Activated CD4-positive, CD25-positive, alpha-beta regulatory T cell treated with anti-CD3 and anti-CD28 coated beads, Interleukin-2, amount 50 U/mL, for 16 hours (primary cell): ENCODE measurements around the gene ASCC1.

Experiments
- DNase-seq: peaks from one replicate; pipeline ENCODE4 v3.0.0-alpha.2; 2020; ENCODE audit warnings: low read depth, low spot score

Gene ASCC1

DNA sequence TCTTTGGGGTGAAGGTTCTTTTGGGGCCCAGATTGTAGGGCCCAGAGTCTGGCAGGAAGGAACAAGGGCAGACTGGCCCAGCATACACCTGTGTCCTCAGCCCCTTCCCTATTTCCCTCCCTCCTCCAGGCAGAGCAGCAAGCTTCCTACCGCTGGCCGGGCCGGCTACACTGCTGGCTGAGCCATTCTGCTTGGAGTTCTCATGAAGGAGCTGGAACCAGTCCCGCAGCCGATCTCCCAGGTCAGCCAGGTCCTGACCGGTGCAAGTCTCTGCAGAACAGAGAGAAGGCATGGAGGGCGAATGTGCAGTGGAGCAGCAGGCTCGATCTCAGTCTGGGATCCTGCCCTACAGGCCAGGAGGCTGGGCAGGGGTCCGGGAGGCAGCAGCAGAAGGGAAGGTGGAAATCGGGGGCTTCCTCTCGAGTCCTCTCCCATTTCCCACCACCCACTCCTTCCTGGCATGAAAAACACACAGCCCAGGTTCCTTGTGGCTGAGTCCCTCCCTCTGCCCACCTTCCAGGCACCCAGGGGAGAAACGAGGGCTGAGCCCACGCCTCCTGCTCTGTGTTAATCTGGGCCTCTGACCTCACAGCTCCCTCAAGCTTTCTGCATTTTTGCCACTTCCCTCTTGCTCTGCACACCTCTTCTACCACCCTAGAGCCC lies 148.5 kb downstream of the ASCC1 start:
- DNase-seq = no peak

DNA sequence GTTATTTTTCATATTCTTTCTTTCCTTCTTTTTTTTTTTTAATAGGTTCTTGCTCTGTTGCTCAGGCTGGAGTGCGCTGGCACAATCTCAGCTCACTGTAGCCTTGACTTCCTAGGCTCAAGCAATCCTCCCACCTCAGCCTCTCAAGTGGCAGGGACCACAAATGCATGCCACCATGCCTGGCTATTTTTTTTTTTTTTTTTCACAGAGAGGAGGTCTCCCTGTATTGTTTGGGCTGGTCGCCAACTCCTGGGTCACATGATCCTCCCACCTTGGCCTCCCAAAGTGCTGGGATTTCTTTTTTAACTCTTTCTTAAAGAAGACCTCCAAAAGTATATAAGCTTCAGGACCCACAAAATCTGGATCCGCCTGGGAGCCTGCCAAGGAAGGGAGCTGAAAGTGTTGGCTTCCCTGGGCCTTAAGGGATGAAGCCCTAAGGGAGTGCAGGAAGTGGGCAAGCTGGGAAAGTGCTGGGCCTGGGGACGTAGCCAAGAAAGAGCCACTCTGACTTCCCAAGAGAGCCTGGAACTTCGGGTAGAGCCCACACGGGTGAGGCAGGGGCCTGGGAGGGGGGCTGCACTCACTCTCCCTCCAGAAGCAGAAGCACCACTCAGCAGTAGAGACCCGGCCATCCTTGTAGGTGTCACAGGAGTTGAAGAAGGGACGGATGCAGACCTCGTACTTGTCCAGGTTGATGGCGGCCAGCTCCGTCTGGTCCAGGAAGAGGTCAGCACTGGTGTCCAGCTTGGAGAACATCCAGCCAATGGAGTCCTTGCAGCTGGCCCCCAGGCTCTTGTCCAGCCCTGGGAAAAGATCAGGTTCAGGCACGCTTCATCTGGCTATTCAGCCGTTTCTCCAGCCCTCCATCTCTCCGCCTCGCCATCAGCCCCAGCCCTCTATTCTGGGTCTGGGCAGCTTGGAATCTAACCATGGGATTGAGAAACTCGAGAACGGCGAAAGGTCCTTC lies 149.5 kb downstream of the ASCC1 start:
- DNase-seq = no peak

DNA sequence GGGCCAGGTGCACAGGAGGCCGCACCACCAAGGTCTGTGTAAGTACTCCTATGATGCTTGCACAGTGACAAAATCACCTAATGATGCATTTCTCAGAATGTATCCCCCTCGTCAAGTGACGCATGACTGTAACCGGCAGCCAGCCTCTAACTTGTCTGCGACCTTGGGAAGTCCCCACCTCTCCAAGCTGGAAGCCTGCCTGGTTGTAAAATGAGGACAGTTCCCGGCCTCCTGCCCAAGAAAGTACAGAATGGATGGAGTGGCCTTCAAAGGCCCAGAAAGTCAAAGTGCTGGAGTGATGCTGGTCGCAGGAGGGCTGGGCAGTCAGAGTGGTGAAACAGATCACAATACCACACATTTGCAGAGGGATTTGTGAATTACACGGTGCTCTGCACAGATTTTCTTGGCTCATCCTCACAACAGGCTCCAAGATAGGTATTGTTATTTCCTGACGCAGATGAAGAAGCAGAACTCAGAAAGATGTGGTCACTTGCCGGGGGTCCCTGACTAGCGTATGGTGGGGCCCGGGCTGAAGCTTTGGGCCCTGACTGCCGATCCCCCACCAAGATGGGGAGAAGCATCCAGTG lies 150.5 kb downstream of the ASCC1 start:
- DNase-seq = no peak

DNA sequence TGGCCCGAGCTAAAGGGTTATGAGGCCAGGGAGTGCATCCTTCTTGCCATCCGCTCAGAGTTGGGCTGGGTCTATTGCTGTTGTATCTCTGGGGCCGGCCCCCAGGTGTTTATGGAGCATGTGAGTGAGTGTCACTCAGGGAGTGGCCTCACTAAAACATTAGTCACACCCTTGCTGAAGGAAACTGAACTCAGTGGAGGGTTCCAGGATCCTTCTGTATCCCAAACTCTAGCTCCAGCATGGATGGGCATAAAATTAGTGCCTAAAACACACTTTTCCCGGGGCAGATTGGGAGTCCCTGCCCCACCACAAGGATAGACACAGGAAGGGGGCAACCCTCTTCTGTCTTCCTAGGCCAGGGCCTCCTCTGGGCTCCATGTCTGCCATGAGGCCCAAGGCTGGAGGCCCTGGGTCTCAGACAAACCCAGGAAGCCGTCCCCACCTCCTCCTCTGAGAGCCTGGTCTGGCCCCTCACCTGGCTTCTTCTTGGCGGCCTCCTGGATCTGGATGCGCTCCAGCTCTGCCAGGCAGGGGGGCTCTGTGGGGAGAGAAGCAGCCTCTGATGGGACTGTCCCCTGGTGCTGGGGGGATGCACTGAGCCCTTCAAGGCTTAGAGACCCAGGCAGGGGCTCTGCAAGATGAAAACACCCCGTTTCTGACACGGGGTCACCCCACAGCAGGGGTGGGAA lies 152.2 kb downstream of the ASCC1 start:
- DNase-seq = no peak

DNA sequence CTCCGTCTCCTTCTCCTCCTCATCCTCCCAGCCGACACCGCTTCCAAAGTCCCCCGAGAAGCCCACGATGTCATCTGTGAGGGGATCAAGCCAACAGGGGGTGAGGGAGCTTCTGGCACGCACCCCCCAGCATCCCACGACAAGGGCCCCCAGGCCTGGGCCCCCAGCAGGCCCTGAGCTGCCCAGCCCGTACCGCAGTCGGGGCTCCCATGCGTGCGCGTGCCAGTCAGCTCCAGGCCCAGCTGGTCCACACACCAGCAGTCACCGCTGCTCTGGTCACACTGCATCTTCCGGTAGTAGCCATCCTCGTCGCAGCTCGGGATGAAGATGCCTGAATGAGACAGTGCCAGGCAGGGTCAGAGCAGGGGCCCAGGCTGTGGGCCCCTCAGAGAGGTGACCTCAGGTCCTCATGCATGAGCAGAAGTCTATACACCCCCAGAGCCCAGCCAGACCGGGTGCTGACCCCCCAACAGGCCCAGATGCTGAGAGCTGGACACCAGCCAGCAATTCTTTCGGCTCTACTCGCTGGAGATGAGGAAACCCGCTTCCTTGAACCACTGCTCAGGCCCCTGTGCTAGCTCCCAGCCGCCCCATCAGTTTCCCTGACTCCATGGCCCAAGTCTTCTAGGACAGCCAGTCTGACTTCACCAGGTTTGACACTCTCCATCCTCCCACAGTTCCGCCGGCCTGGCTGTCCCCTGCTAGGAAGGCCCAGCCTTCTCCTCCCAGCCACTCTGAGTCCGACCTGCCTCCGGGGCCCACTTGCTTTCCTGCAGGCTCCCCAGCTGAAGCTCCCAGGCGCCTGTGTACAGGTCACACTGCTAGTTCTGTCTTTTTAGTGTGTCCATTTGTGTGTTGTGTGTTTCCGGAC lies 153.0 kb downstream of the ASCC1 start:
- no peak for DNase-seq

DNA sequence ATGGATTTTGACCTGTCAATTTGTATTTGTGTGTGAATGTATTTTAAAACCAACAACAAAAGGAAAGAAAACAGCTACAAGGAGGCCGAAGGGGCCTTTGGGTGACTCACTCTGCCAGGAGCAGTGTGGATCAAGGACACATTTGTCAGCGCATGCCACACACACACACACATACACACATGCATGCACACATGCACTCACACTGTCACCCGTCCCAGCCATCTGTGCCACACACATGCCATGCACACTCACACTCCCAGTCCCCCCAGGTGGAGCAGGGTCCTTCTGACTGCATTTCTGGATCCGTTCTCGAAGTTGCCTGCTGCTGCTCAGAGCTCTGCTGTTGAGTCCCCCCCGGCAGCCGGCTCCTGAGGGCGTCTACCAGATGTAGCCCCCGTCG lies 153.7 kb downstream of the ASCC1 start:
- no peak for DNase-seq

DNA sequence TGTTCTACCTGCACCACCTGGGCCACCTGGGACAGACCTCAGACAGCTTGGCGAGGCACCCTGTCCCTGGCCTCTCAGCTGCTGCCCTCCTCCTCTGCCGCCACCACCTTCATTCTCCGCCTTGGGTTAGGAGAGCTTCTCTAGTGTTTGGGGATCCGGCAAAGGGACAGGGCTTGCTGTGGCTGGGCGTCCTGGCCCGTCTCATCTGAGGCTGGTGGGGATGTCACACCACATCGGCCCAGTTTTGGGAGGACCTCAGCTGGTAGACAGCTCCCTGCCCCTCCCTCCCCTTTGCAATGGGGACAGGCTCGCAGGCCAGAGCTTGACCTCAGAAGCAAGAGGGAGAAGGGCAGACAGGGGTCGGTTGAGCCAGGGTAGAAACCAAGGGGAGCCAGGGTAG lies 154.1 kb downstream of the ASCC1 start:
- DNase-seq = no peak

DNA sequence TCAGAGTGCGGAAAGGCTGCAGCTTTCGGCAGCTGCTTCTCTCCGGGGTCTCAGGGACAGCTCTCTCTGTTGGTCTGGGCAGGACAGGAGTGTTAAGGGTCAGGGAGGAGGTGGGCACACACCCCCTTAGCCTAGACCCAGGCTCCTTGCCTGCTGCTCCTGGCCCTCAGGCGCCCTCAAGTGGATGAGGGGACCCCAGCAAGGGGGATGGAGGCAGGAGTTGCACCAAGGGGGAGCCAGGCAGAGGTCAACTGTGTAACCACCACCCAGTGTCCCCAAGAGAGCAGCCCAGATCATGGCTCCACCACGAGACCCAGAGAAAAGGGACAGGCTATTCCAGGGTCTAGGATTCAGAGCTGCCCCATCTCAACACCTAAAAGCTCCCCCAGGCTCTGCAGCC lies 154.6 kb downstream of the ASCC1 start:
- DNase-seq = no peak

DNA sequence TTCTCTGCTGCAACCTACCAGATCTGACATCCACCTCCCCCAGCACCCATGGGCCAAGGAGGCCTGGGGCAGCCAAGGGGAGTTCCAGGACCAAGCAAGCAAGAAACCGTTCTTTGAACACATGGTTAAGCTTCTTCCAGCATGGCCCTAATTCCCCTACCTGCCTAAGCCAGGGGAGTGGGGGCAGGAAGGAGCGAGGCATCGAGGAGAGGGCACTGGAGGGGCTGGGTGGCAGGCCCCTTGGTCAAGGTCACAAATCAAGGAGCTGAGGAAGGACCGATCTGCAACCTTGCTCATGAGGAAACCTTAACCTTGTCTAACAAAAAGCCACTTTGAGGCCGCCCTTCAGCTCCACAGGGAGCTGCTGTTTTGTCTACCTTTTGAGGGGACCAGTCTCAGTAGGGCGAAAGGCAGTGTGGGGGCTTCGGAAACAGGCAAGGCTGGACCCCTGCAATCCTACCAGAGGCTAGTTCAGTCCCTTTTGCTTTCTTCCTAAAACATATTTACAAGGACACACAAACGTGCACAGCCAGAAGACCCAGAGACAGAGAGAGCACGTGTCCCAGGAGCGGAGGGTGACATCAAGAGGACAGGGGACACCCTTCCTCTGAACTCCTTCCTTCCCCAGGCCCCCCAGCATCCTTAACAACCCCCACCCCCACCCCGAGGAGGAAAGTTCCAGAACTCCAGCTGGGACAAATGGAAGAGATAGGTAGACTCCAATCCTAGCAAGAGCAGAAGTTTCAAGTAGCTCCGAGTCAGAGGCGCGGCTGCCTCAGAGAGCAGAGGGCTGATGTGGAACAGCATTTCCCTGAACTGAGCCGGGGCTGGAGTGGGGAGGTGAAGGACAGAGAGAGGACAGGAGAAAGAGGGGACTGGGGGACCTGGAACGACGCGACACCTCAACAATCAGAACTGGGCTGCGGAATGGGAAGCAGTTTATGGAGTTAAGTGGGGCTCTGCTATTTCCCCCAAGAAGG lies 155.9 kb downstream of the ASCC1 start:
- no peak for DNase-seq

DNA sequence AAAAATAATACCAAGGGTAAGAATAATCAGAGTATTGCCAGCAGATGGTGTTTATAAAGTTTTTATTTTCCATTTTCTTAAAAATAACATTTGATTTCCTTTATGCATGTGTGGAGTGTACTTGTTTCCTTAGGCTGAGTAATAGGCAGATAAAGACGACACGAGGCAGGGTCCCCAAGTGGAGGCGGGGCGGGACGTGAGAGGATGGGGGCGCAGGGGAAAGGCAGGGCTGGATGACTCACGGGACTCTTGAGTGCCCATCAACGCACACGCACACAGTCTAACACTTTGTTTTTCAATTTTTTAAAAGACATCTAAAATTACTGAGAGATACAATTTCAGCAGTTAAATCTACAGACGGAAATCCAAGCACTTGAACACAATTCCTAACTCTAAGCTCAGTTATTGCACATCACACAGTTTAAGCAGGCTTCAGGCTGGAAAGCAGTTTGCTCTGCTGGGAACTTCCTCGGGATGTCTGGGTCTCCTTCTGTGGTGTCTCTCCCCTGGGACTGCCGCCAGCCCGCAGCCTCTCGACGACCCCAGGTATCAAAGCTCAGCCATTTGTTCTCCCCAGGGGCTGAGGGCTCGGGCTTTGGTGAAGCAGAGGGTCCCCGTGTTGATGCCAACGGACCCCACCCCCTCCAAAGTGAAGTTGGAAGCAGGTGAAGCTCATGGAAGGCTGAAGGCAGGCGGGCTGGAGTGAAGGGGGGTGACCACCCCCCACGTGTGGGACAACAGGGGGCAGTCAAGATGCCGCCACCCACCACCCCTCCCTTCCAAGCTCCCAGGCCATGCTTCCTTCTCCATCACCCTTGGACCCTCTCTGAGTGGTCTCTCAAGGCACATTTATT lies 156.9 kb downstream of the ASCC1 start:
- no peak for DNase-seq

DNA sequence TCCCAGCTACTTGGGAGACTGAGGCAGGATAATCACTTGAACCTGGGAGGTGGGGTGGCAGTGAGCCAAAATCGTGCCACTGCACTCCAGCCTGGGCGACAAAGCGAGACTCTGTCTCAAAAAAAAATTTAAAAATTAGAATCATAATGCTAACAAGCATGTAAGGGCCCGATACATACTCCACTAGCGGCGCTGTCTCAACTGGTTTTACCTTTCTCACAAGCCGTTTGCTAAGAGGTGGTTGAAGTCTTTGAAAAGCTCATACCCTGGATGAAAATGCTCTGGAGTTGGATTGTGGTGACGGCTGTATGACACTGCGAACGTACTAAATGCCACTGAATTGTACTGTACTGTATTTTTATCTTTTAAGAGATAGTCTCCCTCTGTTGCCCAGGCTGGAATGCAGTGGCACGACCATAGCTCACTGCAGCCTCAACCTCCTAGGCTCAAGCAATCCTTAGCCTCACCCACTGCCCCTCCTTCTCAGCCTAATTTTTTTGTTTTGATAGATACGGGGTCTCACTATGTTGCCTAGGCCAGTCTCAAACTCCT lies 157.7 kb downstream of the ASCC1 start:
- no peak for DNase-seq

DNA sequence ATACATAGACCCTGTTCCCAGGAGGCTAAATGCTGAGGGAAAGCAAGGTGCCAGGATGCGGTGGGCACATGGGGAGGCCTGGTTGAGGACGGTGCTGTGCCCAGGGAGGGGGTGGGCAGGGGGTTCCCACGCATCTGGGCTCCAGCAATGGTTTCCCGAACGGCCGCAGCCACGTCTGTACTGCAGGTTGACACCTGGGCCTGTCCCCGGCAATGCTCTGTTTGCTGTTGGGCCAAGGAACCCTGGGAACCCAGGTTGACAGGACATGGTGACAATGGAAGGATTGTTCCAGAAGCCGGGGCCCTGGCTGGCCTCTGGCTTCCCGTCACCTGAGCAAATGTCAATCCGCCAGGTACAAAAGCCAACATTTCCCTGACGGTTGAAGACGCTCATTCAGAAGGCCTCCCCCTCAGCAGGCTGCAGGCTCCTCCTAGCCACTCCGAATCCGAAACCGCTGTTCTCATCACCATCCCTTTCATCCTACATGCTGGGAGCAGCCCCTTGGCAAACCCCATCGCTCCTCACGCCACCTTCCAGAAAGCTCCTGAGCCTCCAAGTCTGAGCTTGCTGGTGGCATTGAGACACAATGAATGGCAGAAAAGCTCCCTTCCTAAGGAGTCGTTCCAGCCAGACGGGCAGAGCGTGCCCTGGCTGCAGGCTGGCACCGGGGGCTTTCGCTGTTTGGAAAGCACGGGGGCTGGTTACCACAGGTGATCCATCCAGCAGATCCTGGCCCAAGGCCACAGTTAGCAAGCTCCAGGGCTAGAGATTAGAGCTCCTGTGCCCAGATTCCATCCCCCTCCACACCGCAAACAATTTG lies 158.9 kb downstream of the ASCC1 start:
- DNase-seq = no peak

DNA sequence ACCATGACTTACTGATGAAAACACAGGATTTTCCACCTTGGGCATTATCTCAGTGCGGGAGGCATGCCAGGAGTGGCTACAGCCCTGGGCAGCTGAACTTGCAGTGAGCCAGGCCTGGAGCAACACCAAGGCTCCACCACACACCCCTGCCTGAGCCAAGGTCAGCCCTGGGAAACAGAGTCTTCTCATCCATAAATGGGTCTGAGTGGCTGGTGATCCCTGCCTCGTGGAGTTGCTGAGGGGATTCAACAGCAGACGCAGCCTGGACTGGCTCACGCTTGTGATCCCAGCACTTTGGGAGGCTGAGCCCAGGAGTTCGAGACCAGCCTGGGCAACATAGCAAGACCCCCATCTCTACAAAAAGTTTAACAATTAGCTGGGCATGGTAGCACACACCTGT lies 160.0 kb downstream of the ASCC1 start:
- DNase-seq = no peak

DNA sequence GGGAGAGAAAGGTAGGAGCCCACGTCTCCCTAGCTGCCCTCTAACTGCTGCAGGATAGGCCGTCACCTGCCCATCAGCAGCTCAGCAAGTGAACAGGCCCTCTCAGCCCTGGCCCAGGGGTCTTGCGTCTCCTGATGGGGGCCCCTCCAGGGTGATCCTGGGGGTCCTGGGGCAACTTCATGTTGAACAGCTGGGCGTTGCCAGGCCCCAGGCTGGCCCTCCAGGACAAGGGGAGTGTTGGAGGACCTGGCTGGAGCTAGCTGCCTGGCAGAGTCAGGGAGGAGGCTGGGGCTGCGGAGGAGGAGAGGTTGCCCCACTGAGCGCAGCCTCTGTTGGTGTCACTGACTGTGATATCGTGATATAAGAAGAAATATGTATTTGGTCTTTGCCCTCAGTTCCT lies 162.4 kb downstream of the ASCC1 start:
- DNase-seq = no peak

DNA sequence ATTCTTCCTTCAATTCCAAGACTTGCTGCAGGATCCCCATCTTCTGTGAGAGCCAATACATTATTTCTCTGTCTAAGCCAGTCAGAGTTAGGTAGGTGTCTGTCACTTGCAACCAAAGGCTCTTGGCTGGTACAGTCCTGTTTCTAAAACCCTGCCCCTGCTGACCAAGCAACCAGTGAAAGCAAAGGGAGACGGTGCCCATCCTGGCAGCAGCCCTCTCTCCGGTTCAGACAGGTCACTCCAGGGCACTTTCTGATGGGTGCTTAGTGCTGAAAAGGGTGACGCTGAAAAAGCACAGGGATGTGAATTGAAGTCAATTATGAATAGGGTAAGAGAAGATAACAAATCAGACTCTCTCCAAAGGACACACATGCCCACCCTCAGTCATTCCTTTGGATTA lies 165.2 kb downstream of the ASCC1 start:
- DNase-seq = no peak

DNA sequence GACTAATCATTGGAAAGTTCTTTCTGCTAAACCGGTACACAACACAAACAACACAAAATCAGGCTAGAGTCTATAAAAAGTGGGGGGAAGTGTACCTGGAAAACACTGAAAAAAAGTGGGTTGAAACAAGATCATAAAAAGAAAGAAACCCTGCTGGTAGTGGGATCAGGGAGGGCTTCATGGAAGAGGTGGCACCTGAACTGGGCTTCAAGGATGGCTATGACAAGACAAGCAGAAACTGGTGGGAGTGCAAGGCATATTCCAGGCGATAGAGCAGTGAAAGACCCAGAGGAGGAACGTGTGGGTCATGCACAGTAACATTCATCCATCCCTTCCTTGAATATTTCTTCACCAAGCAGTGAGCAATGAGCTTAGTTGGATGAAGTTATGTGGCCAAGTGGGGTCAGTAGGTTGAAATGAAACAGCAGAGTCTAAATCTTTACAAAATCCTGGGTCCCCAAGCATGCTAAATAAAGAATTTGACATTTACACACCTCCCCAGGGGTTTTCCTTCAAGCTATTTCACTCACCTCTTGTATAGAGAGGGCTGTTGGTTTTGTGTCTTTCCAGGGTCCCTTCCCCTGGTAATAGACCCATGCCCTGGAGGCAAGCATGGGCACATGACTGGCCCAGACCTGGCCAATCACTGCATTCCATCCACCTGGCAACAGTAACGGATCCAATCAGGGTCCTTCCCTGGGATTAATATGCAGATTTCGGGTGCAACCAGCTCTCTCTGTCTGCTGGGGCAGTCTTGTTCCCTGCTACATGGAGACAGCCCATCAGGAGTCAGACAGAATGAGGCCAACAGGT lies 165.9 kb downstream of the ASCC1 start:
- DNase-seq = no peak

DNA sequence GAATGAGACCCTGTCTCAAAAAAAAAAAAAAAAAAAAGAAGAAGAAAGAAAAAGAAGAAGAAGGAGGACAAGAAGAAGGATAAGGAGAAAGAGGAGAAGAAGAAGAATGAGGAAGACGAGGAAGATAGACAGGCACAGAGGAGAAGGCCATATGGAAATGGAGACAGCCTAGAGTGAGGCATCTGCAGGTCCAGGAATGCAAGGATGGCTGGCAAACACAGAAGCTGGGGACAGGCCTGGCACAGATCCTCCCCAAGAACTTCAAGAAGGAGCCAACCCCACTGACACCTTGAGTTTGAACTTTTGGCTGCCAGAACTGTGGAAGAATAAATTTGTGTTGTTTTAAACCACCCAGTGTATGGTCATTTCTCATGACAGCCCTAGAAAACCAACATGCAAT lies 166.6 kb downstream of the ASCC1 start:
- no peak for DNase-seq
